ENCODE results near the gene DAGLB.
A peak's percentile ranks its signal among the peaks of the same experiment; 100 is the strongest.

Gene DAGLB

DNA sequence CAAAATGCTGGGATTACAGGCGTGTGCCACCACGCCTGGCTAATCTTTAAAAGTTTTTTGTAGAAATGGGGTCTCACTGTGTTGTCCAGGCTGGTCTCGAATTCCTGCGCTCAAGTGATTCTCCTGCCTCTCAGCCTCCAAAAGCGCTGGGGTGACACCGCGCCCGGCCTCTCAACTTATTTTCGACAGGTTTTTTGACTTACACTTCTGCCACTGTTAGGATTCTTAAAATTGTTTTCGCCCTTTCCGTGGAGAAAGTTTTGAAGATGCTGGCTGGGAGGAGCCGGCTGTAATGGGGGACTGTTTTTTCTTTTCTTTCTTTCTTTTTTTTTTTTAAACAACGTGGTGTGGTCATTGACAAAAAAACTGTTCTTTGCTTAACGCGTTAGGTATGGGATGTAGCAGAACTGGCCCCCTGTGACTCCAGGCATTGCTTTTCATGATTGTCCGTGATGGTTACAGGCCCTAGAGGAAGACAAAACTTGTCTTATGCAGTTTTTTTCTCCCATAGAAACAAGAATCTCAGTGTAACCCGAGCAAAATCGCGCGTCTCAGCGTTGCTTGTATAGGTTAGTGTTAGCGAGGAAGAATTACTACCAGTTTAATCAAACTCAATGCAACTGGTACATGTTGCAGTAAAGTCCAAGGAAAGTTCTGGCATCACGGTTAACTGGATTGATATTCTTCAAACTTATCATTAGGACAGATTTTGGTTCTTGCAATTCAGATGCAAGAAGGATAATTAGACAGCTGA lies 72.2 kb downstream of the DAGLB start:
- Histone ChIP-seq H3K4me3 (ENCODE audit: severe bottlenecking) (peak overlapping the region; percentile 96), H3K4me1 (ENCODE audit: insufficient read depth, poor library complexity, severe bottlenecking) (peaks cover 14% of the 10 kb centered on the region), H3K27ac (ENCODE audit: poor library complexity, severe bottlenecking) (peak overlapping the region; percentile 93), H3K36me3 (ENCODE audit: low read depth) (peaks cover 37% of the 10 kb centered on the region), H3K27me3 (ENCODE audit: insufficient read depth, poor library complexity, severe bottlenecking) (no peaks in the 10 kb centered on the region), H3K9me3 (ENCODE audit: severe bottlenecking) (no peaks in the 10 kb centered on the region)
- no peak for ATAC-seq (ENCODE audit: low read depth)
- DNase-seq (ENCODE audit: low spot score): no peak
- TF ChIP-seq, protein P1, sequence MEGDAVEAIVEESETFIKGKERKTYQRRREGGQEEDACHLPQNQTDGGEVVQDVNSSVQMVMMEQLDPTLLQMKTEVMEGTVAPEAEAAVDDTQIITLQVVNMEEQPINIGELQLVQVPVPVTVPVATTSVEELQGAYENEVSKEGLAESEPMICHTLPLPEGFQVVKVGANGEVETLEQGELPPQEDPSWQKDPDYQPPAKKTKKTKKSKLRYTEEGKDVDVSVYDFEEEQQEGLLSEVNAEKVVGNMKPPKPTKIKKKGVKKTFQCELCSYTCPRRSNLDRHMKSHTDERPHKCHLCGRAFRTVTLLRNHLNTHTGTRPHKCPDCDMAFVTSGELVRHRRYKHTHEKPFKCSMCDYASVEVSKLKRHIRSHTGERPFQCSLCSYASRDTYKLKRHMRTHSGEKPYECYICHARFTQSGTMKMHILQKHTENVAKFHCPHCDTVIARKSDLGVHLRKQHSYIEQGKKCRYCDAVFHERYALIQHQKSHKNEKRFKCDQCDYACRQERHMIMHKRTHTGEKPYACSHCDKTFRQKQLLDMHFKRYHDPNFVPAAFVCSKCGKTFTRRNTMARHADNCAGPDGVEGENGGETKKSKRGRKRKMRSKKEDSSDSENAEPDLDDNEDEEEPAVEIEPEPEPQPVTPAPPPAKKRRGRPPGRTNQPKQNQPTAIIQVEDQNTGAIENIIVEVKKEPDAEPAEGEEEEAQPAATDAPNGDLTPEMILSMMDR (IDR thresholded peaks at IDR 0.05; ENCODE audit: poor library complexity, severe bottlenecking): no peak

DNA sequence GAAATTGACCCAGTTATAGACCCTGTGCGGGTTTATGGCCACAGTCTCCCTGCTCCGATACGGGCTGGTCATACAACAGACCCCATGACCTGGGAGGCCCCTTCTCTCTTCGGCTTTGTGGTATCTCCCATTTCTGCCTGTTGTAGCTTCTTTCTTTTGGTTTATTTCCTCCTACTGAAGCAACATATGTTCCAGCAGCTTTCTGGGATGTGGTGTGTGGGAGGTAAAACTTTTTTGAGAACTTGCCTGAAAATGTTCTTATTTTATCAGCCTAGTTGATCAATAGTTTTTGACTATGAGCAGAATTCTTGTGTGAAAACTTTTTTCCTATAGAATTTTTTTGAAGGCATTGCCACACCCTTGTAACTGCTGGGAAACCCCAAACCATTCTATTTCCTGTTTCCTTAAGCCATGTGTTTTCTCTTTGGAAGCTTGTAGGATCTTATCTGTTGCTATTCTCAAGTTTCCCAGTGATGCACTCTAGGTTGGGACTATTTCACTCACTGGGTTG lies 80.0 kb downstream of the DAGLB start:
- no peaks in the 10 kb centered on the region for H3K36me3 ChIP-seq (ENCODE audit: low read depth)
- no peaks in the 10 kb centered on the region for H3K9me3 ChIP-seq (ENCODE audit: severe bottlenecking)
- H3K27me3 ChIP-seq (ENCODE audit: insufficient read depth, poor library complexity, severe bottlenecking): no peaks in the 10 kb centered on the region
- TF ChIP-seq, protein P1 (IDR thresholded peaks at IDR 0.05; ENCODE audit: poor library complexity, severe bottlenecking): no peak
- DNase-seq (ENCODE audit: low spot score) (no peak), ATAC-seq (ENCODE audit: low read depth) (peak; percentile 76)
- peaks cover 8% of the 10 kb centered on the region for H3K4me1 ChIP-seq (ENCODE audit: insufficient read depth, poor library complexity, severe bottlenecking)
- H3K27ac ChIP-seq (ENCODE audit: poor library complexity, severe bottlenecking): no peak overlapping the region
- H3K4me3 ChIP-seq (ENCODE audit: severe bottlenecking): no peak overlapping the region

DNA sequence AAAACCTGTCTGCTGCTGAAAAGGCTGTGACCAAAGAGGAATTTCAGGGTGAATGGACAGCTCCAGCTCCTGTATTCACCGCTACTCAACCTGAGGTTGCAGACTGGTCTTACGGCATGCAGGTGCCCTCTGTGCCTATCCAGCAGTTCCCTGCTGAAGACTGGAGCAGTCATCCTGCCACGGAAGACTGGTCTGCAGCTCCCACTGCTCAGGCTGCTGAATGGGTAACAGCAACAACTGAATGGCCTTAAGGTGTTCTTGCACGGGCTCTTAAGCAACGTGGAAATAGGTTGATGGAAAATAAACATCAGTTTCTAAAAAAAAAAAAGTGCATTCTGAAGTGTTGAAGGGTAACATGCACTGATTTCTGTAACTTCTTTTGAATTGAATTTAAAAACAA lies 82.3 kb downstream of the DAGLB start:
- Histone ChIP-seq H3K27ac (ENCODE audit: poor library complexity, severe bottlenecking) (no peak overlapping the region), H3K36me3 (ENCODE audit: low read depth) (no peaks in the 10 kb centered on the region), H3K4me1 (ENCODE audit: insufficient read depth, poor library complexity, severe bottlenecking) (peaks cover 8% of the 10 kb centered on the region), H3K9me3 (ENCODE audit: severe bottlenecking) (no peaks in the 10 kb centered on the region), H3K4me3 (ENCODE audit: severe bottlenecking) (no peak overlapping the region), H3K27me3 (ENCODE audit: insufficient read depth, poor library complexity, severe bottlenecking) (no peaks in the 10 kb centered on the region)
- TF ChIP-seq, protein P1 (IDR thresholded peaks at IDR 0.05; ENCODE audit: poor library complexity, severe bottlenecking): no peak
- DNase-seq (ENCODE audit: low spot score) (no peak), ATAC-seq (ENCODE audit: low read depth) (no peak)

DNA sequence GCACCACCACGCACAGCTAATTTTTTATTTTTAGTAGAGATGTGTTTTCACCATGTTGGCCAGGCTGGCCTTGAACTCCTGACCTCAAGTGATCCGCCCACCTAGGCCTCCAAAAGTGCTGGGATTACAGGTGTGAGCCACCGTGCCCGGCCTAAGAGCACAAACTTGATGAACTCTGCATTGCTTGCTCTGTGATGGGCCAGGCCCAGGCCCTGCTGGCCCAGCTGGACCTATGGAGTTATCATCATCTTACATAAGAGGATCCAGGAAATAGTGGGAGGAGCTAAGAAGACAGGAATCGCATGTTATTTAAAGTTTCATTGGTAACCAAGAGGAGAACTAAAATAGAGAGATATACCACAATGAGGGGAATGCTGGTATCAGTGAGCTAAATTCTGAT lies 86.9 kb downstream of the DAGLB start:
- no peaks in the 10 kb centered on the region for H3K9me3 ChIP-seq (ENCODE audit: severe bottlenecking)

More for the DNA sequence above, 86.9 kb downstream of the DAGLB start:
- no peak for DNase-seq (ENCODE audit: low spot score)
- TF ChIP-seq, protein P1 (IDR thresholded peaks at IDR 0.05; ENCODE audit: poor library complexity, severe bottlenecking): no peak
- no peak overlapping the region for H3K4me3 ChIP-seq (ENCODE audit: severe bottlenecking)
- no peaks in the 10 kb centered on the region for H3K27me3 ChIP-seq (ENCODE audit: insufficient read depth, poor library complexity, severe bottlenecking)
- H3K27ac ChIP-seq (ENCODE audit: poor library complexity, severe bottlenecking): no peak overlapping the region
- H3K36me3 ChIP-seq (ENCODE audit: low read depth): no peaks in the 10 kb centered on the region
- ATAC-seq (ENCODE audit: low read depth): no peak
- no peaks in the 10 kb centered on the region for H3K4me1 ChIP-seq (ENCODE audit: insufficient read depth, poor library complexity, severe bottlenecking)
